ENCODE results near the gene KRTAP12-4. TPM values are rescaled to one million over a fixed set of nuclear protein-coding genes. Genes with fewer than 3 reads are reported as not detected.

The KRTAP12-4 gene
- total RNA-seq, 1 donor from 2014 or later = not detected

GRCh38 chr21:44670642-44671432 is 16.4 kb upstream of the KRTAP12-4 start:
- Histone ChIP-seq H3K4me3 (ENCODE audit: insufficient read depth, low read depth, low read length) (no peak overlapping the region), H3K27ac (ENCODE audit: low read depth, low read length) (no peak overlapping the region), H3K9me3 (ENCODE audit: insufficient read depth, low read depth, low read length) (peaks cover 4% of the 10 kb centered on the region), H4K20me1 (ENCODE audit: insufficient read depth, low read length) (no peaks in the 10 kb centered on the region), H3K4me2 (ENCODE audit: low read length) (no peak overlapping the region), H3K27me3 (ENCODE audit: insufficient read depth, low read length) (no peaks in the 10 kb centered on the region), H2AFZ (ENCODE audit: low read depth, low read length) (no peak overlapping the region), H3K36me3 (ENCODE audit: insufficient read depth, low read length) (no peaks in the 10 kb centered on the region), H3K9ac (ENCODE audit: low read length) (no peak overlapping the region), H3K4me1 (ENCODE audit: insufficient read depth, low read length) (no peaks in the 10 kb centered on the region), H3K79me2 (ENCODE audit: insufficient read depth, low read length) (no peaks in the 10 kb centered on the region)
- TF ChIP-seq EZH2 (IDR thresholded peaks at IDR 0.05; ENCODE audit: insufficient read depth, low read length) = no peak
- TF ChIP-seq CTCF (IDR thresholded peaks at IDR 0.05; ENCODE audit: insufficient read depth, low read depth, low read length) = no peak
- Mint-ChIP-seq H3K27me3 (ENCODE audit: low read depth, unreplicated experiment) (peaks cover 14% of the 10 kb centered on the region), H3K36me3 (ENCODE audit: low read depth, unreplicated experiment) (no peaks in the 10 kb centered on the region), H3K4me1 (ENCODE audit: low read depth, unreplicated experiment) (no peaks in the 10 kb centered on the region), H3K9me3 (ENCODE audit: unreplicated experiment) (peaks cover 42% of the 10 kb centered on the region), H3K4me3 (ENCODE audit: unreplicated experiment) (no peak overlapping the region), H3K27ac (ENCODE audit: unreplicated experiment) (no peak overlapping the region)
- DNase-seq (ENCODE audit: low read depth) = no peak
- FAIRE-seq = no peak

GRCh38 chr21:44667612-44668011 is 13.2 kb upstream of the KRTAP12-4 start:
- Histone ChIP-seq H3K79me2 (ENCODE audit: insufficient read depth, low read length) (no peaks in the 10 kb centered on the region), H3K9me3 (ENCODE audit: insufficient read depth, low read depth, low read length) (peaks cover 4% of the 10 kb centered on the region), H3K9ac (ENCODE audit: low read length) (no peak overlapping the region), H3K4me3 (ENCODE audit: insufficient read depth, low read depth, low read length) (no peak overlapping the region), H3K36me3 (ENCODE audit: insufficient read depth, low read length) (no peaks in the 10 kb centered on the region), H3K27me3 (ENCODE audit: insufficient read depth, low read length) (no peaks in the 10 kb centered on the region), H3K4me2 (ENCODE audit: low read length) (no peak overlapping the region), H3K27ac (ENCODE audit: low read depth, low read length) (no peak overlapping the region), H4K20me1 (ENCODE audit: insufficient read depth, low read length) (no peaks in the 10 kb centered on the region), H3K4me1 (ENCODE audit: insufficient read depth, low read length) (no peaks in the 10 kb centered on the region), H2AFZ (ENCODE audit: low read depth, low read length) (no peak overlapping the region)
- DNase-seq (ENCODE audit: low read depth) = no peak
- Mint-ChIP-seq H3K4me3 (ENCODE audit: unreplicated experiment) (no peak overlapping the region), H3K27ac (ENCODE audit: unreplicated experiment) (no peak overlapping the region), H3K36me3 (ENCODE audit: low read depth, unreplicated experiment) (no peaks in the 10 kb centered on the region), H3K4me1 (ENCODE audit: low read depth, unreplicated experiment) (no peaks in the 10 kb centered on the region), H3K9me3 (ENCODE audit: unreplicated experiment) (peaks cover 27% of the 10 kb centered on the region), H3K27me3 (ENCODE audit: low read depth, unreplicated experiment) (peaks cover 10% of the 10 kb centered on the region)
- TF ChIP-seq EZH2 (IDR thresholded peaks at IDR 0.05; ENCODE audit: insufficient read depth, low read length) (no peak), CTCF (IDR thresholded peaks at IDR 0.05; ENCODE audit: insufficient read depth, low read depth, low read length) (no peak)
- FAIRE-seq = no peak
